Adrenal gland (tissue), 5 donors: ENCODE results near the gene OTULIN.

Source experiments
- POLR2A ChIP-seq, 2 donors: fragments of 450-650 bp; IDR thresholded peaks; one replicate each; pipeline ENCODE4 v1.6.1; 2017; ENCODE audit warnings: antibody characterized with exemption in 2 of 2, mild to moderate bottlenecking in 2 of 2, moderate library complexity in 1 of 2
- TF ChIP-seq, protein P1 (sequence below), 6 experiments: fragments of 450-650 bp in 4 of 6; fragments of 200-600 bp in 2 of 6; sonication (generic) in 1 of 6; IDR thresholded peaks; 1 replicate in 5 of 6; 2 replicates in 1 of 6; pipeline versions ENCODE4 v1.5.1 to v1.8.0; 2016 to 2021; ENCODE audit warnings: antibody characterized with exemption in 6 of 6, mild to moderate bottlenecking in 2 of 6, moderate library complexity in 1 of 6
- donor health status: DM: no; HTN: no; CAD: no.

- no peak for TF ChIP-seq POLR2A (IDR thresholded peaks at IDR 0.05)
- TF ChIP-seq, protein P1, sequence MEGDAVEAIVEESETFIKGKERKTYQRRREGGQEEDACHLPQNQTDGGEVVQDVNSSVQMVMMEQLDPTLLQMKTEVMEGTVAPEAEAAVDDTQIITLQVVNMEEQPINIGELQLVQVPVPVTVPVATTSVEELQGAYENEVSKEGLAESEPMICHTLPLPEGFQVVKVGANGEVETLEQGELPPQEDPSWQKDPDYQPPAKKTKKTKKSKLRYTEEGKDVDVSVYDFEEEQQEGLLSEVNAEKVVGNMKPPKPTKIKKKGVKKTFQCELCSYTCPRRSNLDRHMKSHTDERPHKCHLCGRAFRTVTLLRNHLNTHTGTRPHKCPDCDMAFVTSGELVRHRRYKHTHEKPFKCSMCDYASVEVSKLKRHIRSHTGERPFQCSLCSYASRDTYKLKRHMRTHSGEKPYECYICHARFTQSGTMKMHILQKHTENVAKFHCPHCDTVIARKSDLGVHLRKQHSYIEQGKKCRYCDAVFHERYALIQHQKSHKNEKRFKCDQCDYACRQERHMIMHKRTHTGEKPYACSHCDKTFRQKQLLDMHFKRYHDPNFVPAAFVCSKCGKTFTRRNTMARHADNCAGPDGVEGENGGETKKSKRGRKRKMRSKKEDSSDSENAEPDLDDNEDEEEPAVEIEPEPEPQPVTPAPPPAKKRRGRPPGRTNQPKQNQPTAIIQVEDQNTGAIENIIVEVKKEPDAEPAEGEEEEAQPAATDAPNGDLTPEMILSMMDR (IDR thresholded peaks at IDR 0.05) = no peak
Observed at GRCh38 chr5:14730466-14730865, 65.9 kb downstream of the OTULIN start.
